Breast epithelium (tissue), 3 donors: ENCODE measurements around the gene VARS2.

ENCODE experiments used
- CTCF ChIP-seq, 3 donors: fragments of 450-650 bp; IDR thresholded peaks; one replicate each; pipeline ENCODE4 v1.5.1; 2016 to 2017; ENCODE audit warnings: antibody characterized with exemption in 3 of 3, mild to moderate bottlenecking in 3 of 3, moderate library complexity in 3 of 3
- POLR2A ChIP-seq: fragments of 450-650 bp; IDR thresholded peaks from one replicate; pipeline ENCODE4 v1.6.1; 2016; ENCODE audit warnings: antibody characterized with exemption, mild to moderate bottlenecking, moderate library complexity

GRCh38 chr6:30873137-30873640, 40.8 kb upstream of the VARS2 start:
- TF ChIP-seq POLR2A (no peak), CTCF (IDR thresholded peaks at IDR 0.05) (no peak)
